SH-SY5Y (cell line): ENCODE results near the gene SULT2A1.

ENCODE experiments used
- GATA2 ChIP-seq: IDR thresholded peaks from 2 replicates; pipeline ENCODE4 v1.6.1; 2011; ENCODE audit warnings: mild to moderate bottlenecking, low read depth, low read length
- GATA3 ChIP-seq: IDR thresholded peaks from 2 replicates; pipeline ENCODE4 v1.6.1; 2011; ENCODE audit warnings: low read depth, mild to moderate bottlenecking, low read length, moderate library complexity

DNA sequence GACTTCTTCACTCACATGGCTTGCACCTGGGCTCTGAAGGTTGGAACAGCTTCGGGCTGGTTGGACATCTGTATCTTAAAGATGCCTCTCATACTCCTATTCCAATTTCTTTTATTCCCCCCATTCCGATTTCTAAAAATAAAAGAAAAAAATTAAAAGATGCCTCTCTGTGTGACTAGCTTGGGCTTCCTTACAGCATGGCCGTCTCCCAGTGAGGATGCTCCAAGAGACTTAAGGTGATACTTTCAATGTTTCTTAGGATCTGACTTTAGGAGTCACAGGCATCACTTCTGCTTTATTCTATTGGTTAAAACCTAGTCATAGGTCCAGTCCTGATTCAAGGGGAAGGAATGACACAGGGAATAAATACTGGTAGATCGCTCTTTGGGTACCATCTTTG, 9.9 kb upstream of the SULT2A1 start:
- TF ChIP-seq GATA2 (no peak), GATA3 (no peak)
